Stimulated activated CD8-positive, alpha-beta memory T cell treated with anti-CD3 and anti-CD28 coated beads, Interleukin-12 subunit alpha, Interleukin-12 subunit beta, amount 100 ng/mL, for 24 hours (primary cell): ENCODE data around the gene PADI4.

Experiments
- DNase-seq: peaks from one replicate; pipeline ENCODE4 v3.0.0-alpha.2; 2020; ENCODE audit errors: extremely low read depth

The PADI4 gene

DNA sequence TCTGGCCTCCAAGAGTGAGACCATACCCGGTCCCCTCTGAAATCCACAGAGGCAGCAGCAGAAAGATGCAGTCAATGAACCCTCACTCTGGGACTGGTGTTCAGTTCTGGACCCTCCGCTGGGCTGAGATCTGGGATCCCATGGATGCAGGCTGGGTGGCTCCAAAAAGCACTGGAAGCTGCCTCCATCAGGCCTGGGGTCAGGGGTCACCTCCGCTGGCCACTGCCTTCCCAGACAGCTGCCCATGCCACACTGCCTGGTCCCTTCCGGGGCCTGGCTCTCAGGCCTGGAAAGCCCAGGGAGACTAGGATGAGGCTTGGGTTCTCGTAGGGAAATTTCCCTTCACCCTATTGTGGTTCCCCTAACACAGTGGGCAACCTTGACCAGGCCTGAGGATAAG, 21.4 kb upstream of the PADI4 start:
- DNase-seq: no peak

DNA sequence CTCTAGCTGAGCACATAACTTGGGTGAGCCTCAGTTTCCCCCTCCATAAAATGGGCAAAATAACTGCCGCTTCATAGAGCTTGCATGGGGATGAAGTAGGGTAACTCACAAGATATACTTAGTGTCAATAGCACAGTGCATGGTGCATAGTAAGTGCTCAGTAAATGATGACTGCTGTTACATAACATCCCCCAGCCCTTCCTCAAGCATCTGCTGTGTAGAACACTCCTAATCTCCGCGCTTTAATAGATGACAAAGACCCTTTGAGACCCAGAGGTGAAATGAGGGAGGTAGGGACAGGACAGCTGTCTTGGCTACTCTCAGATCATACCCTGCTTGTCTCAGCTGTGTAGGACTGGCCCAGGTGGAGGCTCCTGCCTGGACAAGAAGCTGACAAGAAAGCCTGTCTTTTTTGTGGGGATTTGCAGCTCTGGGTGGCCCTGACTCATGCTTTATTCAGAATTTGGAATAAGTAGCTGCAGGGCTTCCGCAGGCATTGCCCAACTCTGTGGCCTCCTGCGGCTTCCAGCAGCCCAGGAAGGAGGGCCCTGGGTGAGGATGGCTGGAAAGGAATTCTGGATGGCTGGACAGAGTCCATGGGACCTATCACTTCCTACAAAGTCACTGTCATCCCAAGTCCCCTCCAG, 20.7 kb upstream of the PADI4 start:
- DNase-seq: no peak

- DNase-seq: no peak
Measured at GRCh38 chr1:17289721-17290120, 18.3 kb upstream of the PADI4 start.

DNA sequence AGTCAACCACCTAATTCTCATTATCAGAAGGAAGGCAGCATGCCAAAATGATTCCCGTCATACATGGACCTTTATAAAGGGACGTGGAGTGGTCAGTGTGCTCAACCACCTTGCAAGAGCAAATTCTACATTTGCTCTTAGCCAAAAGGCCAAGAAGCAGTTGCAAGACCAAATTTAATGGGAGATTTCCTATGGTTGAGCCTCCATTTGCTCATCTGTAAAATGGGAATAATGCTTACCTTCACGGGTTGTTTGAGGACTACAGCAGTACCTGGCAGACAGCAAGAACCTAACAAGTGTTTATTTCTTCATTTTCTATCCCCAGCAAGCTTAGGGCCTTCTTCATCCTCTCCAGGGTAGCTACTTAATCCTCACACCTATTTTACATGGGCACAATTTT, 17.4 kb upstream of the PADI4 start:
- DNase-seq: no peak

- DNase-seq: no peak
Measured at GRCh38 chr1:17292299-17293160, 15.5 kb upstream of the PADI4 start.

DNA sequence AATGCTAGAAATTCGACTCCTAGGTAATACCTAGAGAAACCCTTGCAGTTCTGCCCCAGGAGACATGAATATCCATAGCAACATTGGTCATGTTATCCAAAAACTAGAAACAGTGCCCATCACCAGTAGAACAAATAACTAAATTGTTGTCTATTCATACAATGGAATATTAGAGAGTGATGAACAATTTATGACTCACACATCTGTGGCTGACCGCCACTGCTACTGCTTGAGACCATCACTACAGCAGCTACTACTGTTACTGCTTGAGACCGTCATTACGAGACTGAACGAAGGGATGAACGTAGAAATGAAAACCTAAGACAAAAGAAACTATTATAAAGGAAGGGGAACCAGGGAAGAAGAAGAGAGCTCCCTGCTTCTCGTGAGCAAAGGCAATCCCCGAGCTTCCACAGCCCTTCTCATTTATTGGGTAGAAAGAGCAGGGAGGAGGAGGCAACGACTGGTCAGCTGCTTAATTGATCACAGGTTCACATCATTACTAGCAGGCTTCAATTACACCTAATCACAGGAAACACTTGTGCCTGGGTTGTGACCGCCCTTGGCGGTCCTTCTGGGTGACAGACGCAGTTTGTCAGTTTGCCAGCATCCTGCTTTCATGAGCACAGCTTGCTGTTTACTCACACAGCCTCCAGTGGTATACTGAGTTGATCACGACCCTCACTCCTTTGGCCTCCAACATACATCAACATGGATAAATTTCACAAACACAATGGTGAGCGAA, 14.1 kb upstream of the PADI4 start:
- DNase-seq: no peak

DNA sequence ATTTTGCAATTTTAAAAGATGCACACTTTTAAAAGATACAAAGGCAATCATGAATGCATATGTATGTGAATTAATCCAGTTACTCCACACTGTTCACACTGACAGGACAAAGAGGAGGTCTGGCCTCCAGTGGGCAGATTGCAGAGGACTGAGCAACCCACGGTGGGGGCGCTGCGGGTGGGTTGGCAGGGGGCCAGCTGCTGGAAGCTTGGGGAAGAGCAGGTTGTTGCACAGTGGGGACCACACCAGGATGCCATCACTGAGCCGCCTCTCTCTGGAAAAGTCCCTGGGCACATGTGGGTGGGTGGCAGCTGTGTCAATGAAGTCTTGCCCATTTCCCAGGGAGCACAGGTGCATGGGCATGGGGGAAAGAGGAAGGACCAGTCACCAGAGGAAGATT, 12.7 kb upstream of the PADI4 start:
- no peak for DNase-seq

GRCh38 chr1:17296086-17296485, 11.9 kb upstream of the PADI4 start:
- DNase-seq: no peak

GRCh38 chr1:17297991-17298390, 10.0 kb upstream of the PADI4 start:
- DNase-seq: no peak

GRCh38 chr1:17301767-17302166, 6.2 kb upstream of the PADI4 start:
- no peak for DNase-seq

GRCh38 chr1:17304151-17304825, 3.7 kb upstream of the PADI4 start:
- no peak for DNase-seq

DNA sequence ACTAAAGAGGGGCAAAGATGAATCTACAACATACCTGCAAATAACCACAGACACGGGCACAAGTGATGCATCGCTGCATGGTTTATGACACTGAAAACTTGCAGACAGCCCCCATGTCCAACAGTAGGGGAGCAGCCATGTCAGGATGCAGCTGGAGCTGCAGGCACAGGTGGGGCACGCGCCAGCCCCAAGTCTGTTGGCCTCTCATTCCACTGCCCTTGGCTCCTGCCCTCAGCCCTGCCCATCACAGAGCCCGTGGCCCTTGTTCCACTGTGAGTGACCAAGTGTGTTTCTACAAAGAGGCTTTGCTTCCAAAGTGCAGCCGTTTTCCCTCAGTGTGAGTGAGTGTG, 3.2 kb upstream of the PADI4 start:
- DNase-seq: no peak

DNA sequence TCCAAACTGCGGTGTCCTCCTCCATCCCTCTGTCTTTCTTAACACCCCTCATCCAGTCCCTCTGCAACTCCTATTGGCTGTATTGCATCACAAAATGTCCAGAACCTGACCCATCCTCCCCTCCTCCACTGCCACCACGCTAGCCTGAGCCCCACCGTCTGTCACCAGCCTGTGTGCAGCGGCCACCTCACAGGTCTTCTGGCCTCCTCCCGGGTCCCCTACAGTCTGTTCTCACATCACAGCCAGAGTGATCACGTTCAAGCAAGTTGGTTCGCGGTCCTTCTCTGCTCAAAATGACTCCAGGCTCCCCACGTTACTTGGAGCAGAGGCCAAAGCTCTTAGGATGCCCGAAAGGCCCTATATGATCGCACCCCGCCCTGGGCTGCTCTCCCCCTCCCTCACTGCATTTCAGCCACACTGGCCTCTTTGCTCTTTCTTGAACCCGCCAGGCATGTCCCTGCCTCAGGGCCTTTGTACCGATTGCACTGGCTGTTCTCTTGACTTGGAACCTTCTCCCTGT, 2.4 kb upstream of the PADI4 start:
- DNase-seq: no peak

DNA sequence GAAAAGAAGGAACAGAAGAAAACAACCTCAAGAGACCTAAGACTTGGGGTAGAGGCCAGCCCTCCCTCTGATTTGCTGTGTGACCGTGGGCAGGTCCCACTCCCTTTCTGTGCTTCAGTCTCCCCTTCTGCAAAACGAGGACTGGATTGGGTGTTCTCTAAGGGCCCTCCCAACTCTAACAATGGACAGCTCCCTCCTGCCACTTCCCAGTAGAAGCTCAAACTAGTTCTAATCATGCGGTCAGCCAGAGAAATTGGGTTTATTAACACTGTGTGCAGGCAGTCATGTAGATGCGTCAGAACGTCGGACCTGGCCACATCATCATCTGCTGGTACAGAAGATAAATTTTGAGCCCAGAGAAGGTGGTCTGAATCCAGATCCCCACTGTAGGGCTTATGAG, 1.6 kb upstream of the PADI4 start:
- no peak for DNase-seq

- DNase-seq: no peak
Measured at GRCh38 chr1:17306921-17307320, 1.1 kb upstream of the PADI4 start.

DNA sequence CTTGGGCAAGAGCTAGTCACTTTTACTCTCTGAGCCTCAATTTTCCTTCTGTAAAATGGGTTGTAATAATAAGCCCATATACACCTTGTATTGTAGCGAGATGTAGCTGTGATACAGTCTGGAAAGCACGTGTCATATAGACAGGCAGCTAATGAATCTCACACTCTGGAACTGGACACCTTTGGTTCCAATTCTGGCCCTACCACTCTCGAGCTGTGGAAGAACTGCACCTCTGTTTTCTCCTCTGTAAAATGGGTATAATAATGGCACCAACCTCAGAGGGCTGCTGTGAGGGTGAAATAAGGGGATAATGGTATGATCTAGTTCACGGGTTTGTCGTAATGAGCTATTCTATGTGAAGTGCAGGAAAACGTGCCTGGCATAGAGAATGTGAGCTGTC, 668 bp upstream of the PADI4 start:
- no peak for DNase-seq

DNA sequence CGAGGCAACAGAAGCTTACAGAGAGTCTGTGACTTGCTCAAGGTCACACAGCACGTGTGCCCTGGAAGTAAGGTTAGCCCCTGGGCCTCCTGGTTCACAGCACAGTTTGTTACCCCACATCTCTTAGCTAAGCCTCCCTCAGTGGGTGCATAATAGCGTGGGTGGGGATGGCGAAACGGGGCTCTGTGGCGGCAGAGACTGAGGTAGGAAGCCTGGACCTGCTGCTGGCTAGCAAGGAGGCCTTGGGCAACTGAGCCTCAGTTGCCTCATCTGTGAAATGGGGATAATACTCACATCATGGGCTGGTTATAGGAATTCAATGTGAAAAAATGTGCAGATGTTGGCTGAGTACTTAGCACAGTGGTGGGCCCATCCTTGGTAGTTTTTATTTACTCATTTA, 596 bp downstream of the PADI4 start:
- DNase-seq: no peak

DNA sequence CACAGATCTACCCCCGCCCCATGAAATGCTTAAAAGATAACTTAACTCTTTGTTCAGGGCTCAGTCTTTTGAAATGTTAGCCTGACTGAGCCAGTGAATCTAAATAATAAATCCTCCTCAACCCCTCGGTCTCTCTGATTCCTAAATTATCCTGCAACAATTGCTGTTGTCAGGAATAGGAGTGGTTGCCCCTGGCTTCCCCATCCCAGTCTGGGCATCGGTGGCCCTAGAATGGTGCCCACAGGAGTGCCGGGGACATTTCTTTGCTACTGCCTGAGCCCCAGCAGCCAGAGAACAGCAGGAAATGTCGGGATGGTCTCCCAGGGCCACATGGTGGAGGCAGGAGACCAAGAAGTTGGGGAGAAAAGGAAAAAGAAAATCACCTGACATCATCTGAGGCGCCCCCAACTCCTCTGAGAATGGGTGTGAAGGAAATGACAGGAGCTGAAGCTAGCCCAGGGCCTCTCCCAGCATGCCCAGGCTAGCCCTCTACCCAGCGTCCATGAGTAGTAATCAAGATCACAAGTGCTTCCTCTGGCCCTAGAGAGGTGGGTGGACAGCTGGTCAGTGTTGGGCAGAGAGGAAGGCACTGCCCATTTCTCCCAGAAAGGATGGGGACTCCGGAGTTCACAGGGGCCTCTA, 1.6 kb downstream of the PADI4 start:
- DNase-seq: no peak

DNA sequence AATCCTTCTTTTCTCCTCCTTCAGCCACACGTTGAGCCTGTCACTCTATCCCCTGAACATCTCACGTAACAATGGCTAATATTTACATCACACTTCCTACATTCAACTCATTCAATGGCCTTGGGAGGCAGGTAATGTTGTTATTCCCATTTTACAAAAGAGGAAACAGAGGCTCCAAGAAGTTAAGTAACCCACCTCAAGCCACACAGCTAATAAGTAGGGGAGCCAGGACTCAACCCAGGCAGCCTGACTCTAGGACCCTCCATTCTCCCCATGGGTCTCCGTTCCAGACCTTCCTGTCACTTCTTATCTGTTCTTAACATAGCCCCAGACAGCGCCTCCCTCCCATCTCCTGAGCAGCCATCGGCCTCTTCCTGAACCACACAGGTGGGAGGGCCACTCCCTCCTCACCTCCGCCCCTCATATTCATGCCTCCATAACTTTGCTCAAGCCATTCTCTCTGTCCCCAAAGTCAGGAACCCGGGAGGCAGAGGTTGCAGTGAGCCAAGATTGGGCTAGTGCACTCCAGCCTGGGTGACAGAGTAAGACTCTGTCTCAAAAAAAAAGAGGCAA, 2.2 kb downstream of the PADI4 start:
- no peak for DNase-seq

DNA sequence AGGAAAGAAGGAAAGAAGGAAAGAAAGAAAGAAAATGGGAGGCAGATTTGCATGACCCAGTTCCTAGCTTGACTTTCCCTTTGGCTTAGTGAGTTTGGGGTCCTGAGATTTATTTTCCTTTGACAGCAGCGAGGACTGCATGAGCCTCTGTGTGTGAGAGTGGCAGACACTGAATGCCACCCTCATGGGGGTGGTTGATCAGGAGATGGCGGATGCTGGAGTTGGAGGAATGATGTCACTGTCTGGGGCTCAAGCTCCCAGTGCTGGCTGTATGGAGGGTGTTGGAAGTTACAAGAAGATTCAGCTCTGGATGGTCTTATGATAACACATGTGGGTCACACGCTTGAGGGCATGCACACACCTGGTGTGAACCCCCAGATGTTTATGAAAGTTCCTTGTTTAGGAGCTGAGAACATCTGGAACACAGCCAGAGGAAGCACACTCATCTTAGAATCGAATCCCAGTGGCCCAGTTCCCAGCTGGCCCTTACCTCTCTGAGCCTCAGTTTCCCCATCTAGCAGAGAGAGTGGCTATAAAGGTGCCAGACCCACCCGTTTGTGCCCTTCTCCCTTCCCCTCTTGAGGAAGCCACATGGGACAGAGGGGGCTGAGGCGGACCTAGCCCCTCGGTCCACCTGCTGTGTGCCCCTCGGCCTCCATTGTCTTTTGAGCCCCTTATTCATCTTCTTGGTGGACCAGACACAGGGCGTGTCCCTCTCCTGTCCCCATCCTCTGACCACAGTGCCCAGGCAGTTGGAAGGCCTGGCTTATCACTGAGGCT, 5.7 kb downstream of the PADI4 start:
- DNase-seq: no peak
